K562 (cell line): ENCODE data around the gene BTG2. TPM values are rescaled to one million over a fixed set of nuclear protein-coding genes. Genes with fewer than 3 reads are reported as not detected.
A peak's percentile ranks its signal among the peaks of the same experiment; 100 is the strongest.

Source experiments
- ATAC-seq: fragments of 200-7000 bp; cut with Tn5 transposase; 3 replicates; pipeline ENCODE4 v1.9.1; 2020; ENCODE audit warnings: moderate library complexity
- BruUV-seq: library from RNA; stranded (reverse); fragments of 400-500 nt; replicated peaks from 2 replicates; lab custom pipeline; 2021; lab: Mats Ljungman, UMichigan
- CTCF ChIA-PET: fragments of 300-600 bp; formaldehyde crosslinking; extraction: SDS; loops from one replicate; lab custom pipeline; 2021; ENCODE audit warnings: low intra/inter-chr PET ratio; lab: Yijun Ruan, JAX
- POLR2A ChIA-PET: fragments of 300-600, 350-650 bp; sonication (Branson Sonifier 250); formaldehyde crosslinking; extraction: SDS; loops from one replicate; lab custom pipeline; 2021; ENCODE audit warnings: antibody characterized with exemption, inconsistent platforms; lab: Yijun Ruan, JAX
- DNase-seq, 4 experiments: peaks; one replicate each; pipeline versions ENCODE4 v3.0.0 to v3.0.0-alpha.2; 2011 to 2018; ENCODE audit warnings: low spot score in 3 of 4, mixed read lengths in 3 of 4; ENCODE audit errors: extremely low read depth in 1 of 4
- FAIRE-seq: peaks from 2 replicates; lab custom pipeline; 2011; peaks lifted over from hg19 to GRCh38; lab: Jason Lieb, UNC
- H2AFZ ChIP-seq: 2 replicates; pipeline ENCODE4 v1.6.0; 2011; ENCODE audit warnings: low read depth, low read length, control low read depth, inconsistent platforms
- H3K27ac ChIP-seq: fragments of 200-600 bp; 3 replicates; pipeline ENCODE4 v1.8.0; 2011; ENCODE audit warnings: low read depth, mild to moderate bottlenecking, control low read depth, inconsistent platforms, low read length, moderate library complexity, mixed read lengths; ENCODE audit errors: extremely low read depth
- H3K27me3 ChIP-seq, 2 experiments: fragments of 300-600 bp in 1 of 2; 2 replicates in 1 of 2; 3 replicates in 1 of 2; pipeline versions ENCODE4 v1.6.0 to v1.8.0; 2011; ENCODE audit warnings: inconsistent platforms in 2 of 2, low read length in 2 of 2, mild to moderate bottlenecking in 1 of 2, mixed read lengths in 1 of 2, moderate library complexity in 1 of 2; ENCODE audit not compliant: control insufficient read depth in 2 of 2, insufficient read depth in 2 of 2
- H3K36me3 ChIP-seq: fragments of 300-600 bp; 3 replicates; pipeline ENCODE4 v1.8.0; 2011; ENCODE audit warnings: mild to moderate bottlenecking, low read length, inconsistent platforms; ENCODE audit not compliant: control insufficient read depth, insufficient read depth
- H3K4me1 ChIP-seq, 2 experiments: fragments of 200-600 bp in 1 of 2; replicated peaks in 1 of 2; 2 replicates in 1 of 2; 3 replicates in 1 of 2; pipeline versions ENCODE4 v1.5.1 to v1.8.0; 2011; ENCODE audit warnings: inconsistent platforms in 2 of 2, low read length in 2 of 2, mild to moderate bottlenecking in 1 of 2, mixed read lengths in 1 of 2, moderate library complexity in 1 of 2; ENCODE audit not compliant: control insufficient read depth in 2 of 2, insufficient read depth in 2 of 2
- H3K4me2 ChIP-seq: 2 replicates; pipeline ENCODE4 v1.6.1; 2011; ENCODE audit warnings: low read length, control low read depth, inconsistent platforms, mixed read lengths; ENCODE audit not compliant: insufficient read depth
- H3K4me3 ChIP-seq: fragments of 200-600 bp; sonication (generic), shearing (Covaris generic); 2 replicates; pipeline ENCODE4 v1.5.1; 2016; ENCODE audit warnings: control low read depth, inconsistent platforms
- H3K79me2 ChIP-seq: fragments of 200-600 bp; 3 replicates; pipeline ENCODE4 v1.8.0; 2011; ENCODE audit warnings: low read length, inconsistent platforms; ENCODE audit not compliant: control insufficient read depth, insufficient read depth
- H3K9ac ChIP-seq, 2 experiments: 2 replicates each; pipeline versions ENCODE4 v1.6.0 to v1.6.1; 2011; ENCODE audit warnings: low read depth in 2 of 2, low read length in 2 of 2, control low read depth in 1 of 2, inconsistent platforms in 1 of 2, mild to moderate bottlenecking in 1 of 2, mixed read lengths in 1 of 2; ENCODE audit not compliant: insufficient read depth in 1 of 2
- H3K9me1 ChIP-seq: one replicate; pipeline ENCODE4 v1.6.0; 2011; ENCODE audit warnings: inconsistent platforms, mild to moderate bottlenecking, low read length, moderate library complexity; ENCODE audit not compliant: control insufficient read depth, insufficient read depth
- H3K9me3 ChIP-seq: replicated peaks from 2 replicates; pipeline ENCODE4 v1.5.1; 2011; ENCODE audit warnings: low read depth, low read length, inconsistent platforms; ENCODE audit not compliant: control insufficient read depth, insufficient read depth
- H4K20me1 ChIP-seq: replicated peaks from 2 replicates; pipeline ENCODE4 v1.6.1; 2011; ENCODE audit warnings: low read length, inconsistent platforms, mixed read lengths; ENCODE audit not compliant: control insufficient read depth, insufficient read depth
- EZH2 ChIP-seq: IDR thresholded peaks from 2 replicates; pipeline ENCODE4 v1.6.1; 2012; ENCODE audit warnings: low read depth, mild to moderate bottlenecking, inconsistent platforms, low read length, borderline replicate concordance
- HEY1 ChIP-seq: fragments of 250-450 bp; sonication (Bioruptor Pico); IDR thresholded peaks from 2 replicates; pipeline ENCODE4 v1.5.0; 2020; ENCODE audit warnings: mild to moderate bottlenecking, moderate library complexity, borderline replicate concordance
- MTA3 ChIP-seq: fragments of 450-650 bp; formaldehyde crosslinking; IDR thresholded peaks from 2 replicates; pipeline ENCODE4 v1.6.1; 2017; ENCODE audit warnings: mild to moderate bottlenecking, borderline replicate concordance
- SMAD3 ChIP-seq: fragments of 450-650 bp; formaldehyde crosslinking; conservative IDR thresholded peaks from 2 replicates; pipeline ENCODE4 v1.4.0; 2020; ENCODE audit warnings: mild to moderate bottlenecking
- STAG1 ChIP-seq: sonication (generic); formaldehyde crosslinking; IDR thresholded peaks from 2 replicates; pipeline ENCODE4 v1.5.0; 2020; ENCODE audit warnings: missing genetic modification reagents, borderline replicate concordance
- SUPT5H ChIP-seq: fragments of 450-650 bp; IDR thresholded peaks from 2 replicates; pipeline ENCODE4 v1.6.1; 2016
- ZNF311 ChIP-seq: fragments of 250-450 bp; sonication (Bioruptor Pico); IDR thresholded peaks from 2 replicates; pipeline ENCODE4 v1.4.0; 2020; ENCODE audit warnings: mild to moderate bottlenecking, moderate library complexity
- in situ Hi-C: fragments of 300-500 bp; cut with MboI; formaldehyde crosslinking; loops from 4 replicates; pipeline ENCODE4 v1.15.0; 2018; ENCODE audit warnings: inconsistent platforms, mixed read lengths
- intact Hi-C: fragments of 100-400 bp; cut with micrococcal nuclease; formaldehyde crosslinking; loops from 2 replicates; pipeline ENCODE4 v1.14.2; 2022
- polyA plus RNA-seq, 8 experiments: library from polyadenylated mRNA; depleted of rRNA in 4 of 8; stranded (reverse) in 5 of 8; unstranded in 3 of 8; fragments of >200 nt; fragmentation: Nextera tagmentation in 2 of 8; fragmentation: Illumina TruSeq in 1 of 8; extraction: Ambion mirVana in 2 of 8; extraction: Trizol in 1 of 8; gene quantifications; 2 replicates each; pipeline versions ENCODE4 v1.2.1 to v1.2.3, GENCODE V29; 2011 to 2014; ENCODE audit warnings: inconsistent platforms in 1 of 8, missing spikeins in 1 of 8
- total RNA-seq, 7 experiments: library from RNA; depleted of rRNA in 6 of 7; stranded (reverse); fragments of >200 nt in 6 of 7; fragmentation: Illumina TruSeq in 2 of 7; extraction: Trizol in 2 of 7; gene quantifications; 2 replicates each; pipeline versions ENCODE4 v1.2.1 to v1.2.3, GENCODE V29; 2011 to 2021; ENCODE audit warnings: low replicate concordance in 1 of 7
- TF ChIP-seq, protein P1 (sequence below): fragments of 250-450 bp; sonication (Bioruptor Pico); IDR thresholded peaks from 2 replicates; pipeline ENCODE4 v1.4.0; 2020
- TF ChIP-seq, protein P2 (sequence below): fragments of 200-400 bp; formaldehyde crosslinking; IDR thresholded peaks from 2 replicates; pipeline ENCODE4 v1.6.1; 2017; ENCODE audit warnings: mild to moderate bottlenecking, low read depth, low read length, moderate library complexity
- TF ChIP-seq, protein P3 (sequence below): fragments of 450-650 bp; formaldehyde crosslinking; IDR thresholded peaks from 2 replicates; pipeline ENCODE4 v1.4.0; 2022; ENCODE audit warnings: missing genetic modification characterization
- TF ChIP-seq, protein P4 (sequence below): fragments of 250-450 bp; sonication (Bioruptor Pico); IDR thresholded peaks from 2 replicates; pipeline ENCODE4 v1.4.0; 2020; ENCODE audit warnings: mild to moderate bottlenecking, moderate library complexity

Gene BTG2
- total and polyA plus RNA-seq, 9 of the 15 experiments (the other 6 are each of a cell fraction or from before 2014, with no cell fraction given) = 2.3 to 41.9 (median 8.7) TPM

DNA sequence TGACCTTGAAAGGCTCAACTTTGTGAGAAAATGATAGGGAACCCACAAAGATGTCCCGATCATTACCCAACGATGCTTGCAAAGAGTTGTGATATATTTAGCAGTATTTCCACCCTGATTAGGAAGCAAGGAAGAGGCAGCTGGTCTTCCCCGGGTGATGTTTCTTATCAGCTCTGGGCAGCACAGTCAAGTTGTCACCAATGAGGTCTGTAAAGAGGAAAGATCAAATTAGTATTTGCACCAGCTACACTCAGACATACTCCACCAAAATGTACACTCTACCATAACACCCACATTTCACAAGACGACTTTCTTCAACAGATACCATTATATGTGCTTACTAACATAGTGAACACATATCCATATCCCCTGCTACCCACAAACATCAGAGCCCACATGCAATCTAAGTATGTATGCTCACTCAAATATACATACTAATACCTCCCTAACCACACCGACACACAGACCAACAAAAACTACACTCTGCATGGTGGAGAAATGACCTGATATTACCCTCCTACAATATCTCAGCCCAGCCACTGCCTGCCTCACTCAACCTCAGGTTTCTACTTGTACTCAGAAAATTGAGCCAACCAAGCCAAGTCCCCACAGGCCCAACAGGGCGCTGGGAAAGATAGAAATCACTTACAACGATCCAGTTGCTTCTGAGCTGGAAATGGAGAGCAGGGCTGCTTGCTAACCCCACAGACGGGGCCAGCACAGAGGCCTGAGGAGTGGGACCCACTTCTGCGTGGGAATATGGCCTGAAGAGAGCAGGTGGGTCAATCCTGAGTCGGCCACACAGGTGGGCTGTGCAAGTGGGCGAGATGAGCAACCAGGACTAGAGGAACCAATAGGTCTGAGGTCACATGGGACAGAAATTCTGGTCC lies 4.6 kb upstream of the BTG2 start (continued):
- TF ChIP-seq MTA3 (0 out of 2 replicates have a peak, but pooled peaks have one; percentile 80), SMAD3 (CRISPR knock-in tag) (peak; percentile 88; the same call in 1 of the 2 replicates), EZH2 (no peak)

DNA sequence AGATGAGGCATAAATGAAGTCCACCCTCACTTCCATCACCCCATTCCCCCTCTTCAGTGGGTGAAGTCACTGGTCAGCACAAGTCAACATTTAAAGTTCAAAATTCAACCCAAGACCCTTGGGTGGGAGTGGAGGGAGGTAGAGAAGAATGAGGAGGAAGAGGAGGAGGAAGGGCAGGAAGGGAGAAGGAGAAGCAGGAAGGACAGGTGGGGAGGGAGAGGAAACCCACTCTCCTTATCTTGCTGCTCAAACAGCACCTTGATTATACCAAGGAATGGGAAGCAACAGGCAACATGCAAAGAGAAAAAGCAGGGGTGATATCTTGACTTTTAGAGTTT lies 4.0 kb upstream of the BTG2 start:
- CTCF ChIA-PET = interaction anchor here (0.6 kb wide), 1 partner anchor 9 kb away, joined by 4 read pairs; no protein-coding TSS in a partner anchor
- Histone ChIP-seq H3K4me2 (peak overlapping the region; percentile 61; the same call in 1 of the 2 replicates), H3K27me3 (no peaks in the 10 kb centered on the region), H3K4me3 (no peak overlapping the region), H3K79me2 (peaks cover 10% of the 10 kb centered on the region; the same call in 2 of the 3 replicates), H3K36me3 (no peaks in the 10 kb centered on the region), H2AFZ (peak overlapping the region; percentile 46; the same call in 1 of the 2 replicates), H3K4me1 (peaks cover 54 to 62% of the 10 kb centered on the region in 2 experiments), H3K27ac (peak overlapping the region; percentile 61; the same call in 1 of the 3 replicates), H3K9me3 (no peaks in the 10 kb centered on the region), H3K9ac (peak overlapping the region in 1 of 2 experiments; percentile 27; a peak in 1 of 4 replicates), H4K20me1 (peaks cover 2% of the 10 kb centered on the region; the same call in 1 of the 2 replicates), H3K9me1 (peaks cover 8% of the 10 kb centered on the region)
- POLR2A ChIA-PET = interaction anchor here (1.1 to 3.4 kb wide), 6 partner anchors 7 to 25 kb away, joined by 3 to 15 read pairs (median 6); no protein-coding TSS in a partner anchor
- ATAC-seq (no peak), FAIRE-seq (no peak), DNase-seq (no peak)
- no TSS peak for BruUV-seq
- intact Hi-C loops (no loop called here), in situ Hi-C loops (no loop called here)
- TF ChIP-seq STAG1 (CRISPR knock-in tag) = no peak
- TF ChIP-seq HEY1 (CRISPR knock-in tag) = no peak
- TF ChIP-seq, protein P1, sequence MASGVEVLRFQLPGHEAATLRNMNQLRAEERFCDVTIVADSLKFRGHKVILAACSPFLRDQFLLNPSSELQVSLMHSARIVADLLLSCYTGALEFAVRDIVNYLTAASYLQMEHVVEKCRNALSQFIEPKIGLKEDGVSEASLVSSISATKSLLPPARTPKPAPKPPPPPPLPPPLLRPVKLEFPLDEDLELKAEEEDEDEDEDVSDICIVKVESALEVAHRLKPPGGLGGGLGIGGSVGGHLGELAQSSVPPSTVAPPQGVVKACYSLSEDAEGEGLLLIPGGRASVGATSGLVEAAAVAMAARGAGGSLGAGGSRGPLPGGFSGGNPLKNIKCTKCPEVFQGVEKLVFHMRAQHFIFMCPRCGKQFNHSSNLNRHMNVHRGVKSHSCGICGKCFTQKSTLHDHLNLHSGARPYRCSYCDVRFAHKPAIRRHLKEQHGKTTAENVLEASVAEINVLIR (CRISPR knock-in tag) = no peak
- TF ChIP-seq SUPT5H = no peak
- TF ChIP-seq, protein P2, sequence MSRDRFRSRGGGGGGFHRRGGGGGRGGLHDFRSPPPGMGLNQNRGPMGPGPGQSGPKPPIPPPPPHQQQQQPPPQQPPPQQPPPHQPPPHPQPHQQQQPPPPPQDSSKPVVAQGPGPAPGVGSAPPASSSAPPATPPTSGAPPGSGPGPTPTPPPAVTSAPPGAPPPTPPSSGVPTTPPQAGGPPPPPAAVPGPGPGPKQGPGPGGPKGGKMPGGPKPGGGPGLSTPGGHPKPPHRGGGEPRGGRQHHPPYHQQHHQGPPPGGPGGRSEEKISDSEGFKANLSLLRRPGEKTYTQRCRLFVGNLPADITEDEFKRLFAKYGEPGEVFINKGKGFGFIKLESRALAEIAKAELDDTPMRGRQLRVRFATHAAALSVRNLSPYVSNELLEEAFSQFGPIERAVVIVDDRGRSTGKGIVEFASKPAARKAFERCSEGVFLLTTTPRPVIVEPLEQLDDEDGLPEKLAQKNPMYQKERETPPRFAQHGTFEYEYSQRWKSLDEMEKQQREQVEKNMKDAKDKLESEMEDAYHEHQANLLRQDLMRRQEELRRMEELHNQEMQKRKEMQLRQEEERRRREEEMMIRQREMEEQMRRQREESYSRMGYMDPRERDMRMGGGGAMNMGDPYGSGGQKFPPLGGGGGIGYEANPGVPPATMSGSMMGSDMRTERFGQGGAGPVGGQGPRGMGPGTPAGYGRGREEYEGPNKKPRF = no peak
- no peak for TF ChIP-seq ZNF311
- TF ChIP-seq, protein P3, sequence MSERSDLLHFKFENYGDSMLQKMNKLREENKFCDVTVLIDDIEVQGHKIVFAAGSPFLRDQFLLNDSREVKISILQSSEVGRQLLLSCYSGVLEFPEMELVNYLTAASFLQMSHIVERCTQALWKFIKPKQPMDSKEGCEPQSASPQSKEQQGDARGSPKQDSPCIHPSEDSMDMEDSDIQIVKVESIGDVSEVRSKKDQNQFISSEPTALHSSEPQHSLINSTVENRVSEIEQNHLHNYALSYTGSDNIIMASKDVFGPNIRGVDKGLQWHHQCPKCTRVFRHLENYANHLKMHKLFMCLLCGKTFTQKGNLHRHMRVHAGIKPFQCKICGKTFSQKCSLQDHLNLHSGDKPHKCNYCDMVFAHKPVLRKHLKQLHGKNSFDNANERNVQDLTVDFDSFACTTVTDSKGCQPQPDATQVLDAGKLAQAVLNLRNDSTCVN = no peak
- TF ChIP-seq, protein P4, sequence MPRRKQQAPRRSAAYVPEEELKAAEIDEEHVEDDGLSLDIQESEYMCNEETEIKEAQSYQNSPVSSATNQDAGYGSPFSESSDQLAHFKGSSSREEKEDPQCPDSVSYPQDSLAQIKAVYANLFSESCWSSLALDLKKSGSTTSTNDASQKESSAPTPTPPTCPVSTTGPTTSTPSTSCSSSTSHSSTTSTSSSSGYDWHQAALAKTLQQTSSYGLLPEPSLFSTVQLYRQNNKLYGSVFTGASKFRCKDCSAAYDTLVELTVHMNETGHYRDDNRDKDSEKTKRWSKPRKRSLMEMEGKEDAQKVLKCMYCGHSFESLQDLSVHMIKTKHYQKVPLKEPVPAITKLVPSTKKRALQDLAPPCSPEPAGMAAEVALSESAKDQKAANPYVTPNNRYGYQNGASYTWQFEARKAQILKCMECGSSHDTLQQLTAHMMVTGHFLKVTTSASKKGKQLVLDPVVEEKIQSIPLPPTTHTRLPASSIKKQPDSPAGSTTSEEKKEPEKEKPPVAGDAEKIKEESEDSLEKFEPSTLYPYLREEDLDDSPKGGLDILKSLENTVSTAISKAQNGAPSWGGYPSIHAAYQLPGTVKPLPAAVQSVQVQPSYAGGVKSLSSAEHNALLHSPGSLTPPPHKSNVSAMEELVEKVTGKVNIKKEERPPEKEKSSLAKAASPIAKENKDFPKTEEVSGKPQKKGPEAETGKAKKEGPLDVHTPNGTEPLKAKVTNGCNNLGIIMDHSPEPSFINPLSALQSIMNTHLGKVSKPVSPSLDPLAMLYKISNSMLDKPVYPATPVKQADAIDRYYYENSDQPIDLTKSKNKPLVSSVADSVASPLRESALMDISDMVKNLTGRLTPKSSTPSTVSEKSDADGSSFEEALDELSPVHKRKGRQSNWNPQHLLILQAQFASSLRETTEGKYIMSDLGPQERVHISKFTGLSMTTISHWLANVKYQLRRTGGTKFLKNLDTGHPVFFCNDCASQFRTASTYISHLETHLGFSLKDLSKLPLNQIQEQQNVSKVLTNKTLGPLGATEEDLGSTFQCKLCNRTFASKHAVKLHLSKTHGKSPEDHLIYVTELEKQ (CRISPR knock-in tag) = no peak
